NCI-H748 (cell line): ENCODE results near the gene ACVRL1.
A peak's percentile ranks its signal among the peaks of the same experiment; 100 is the strongest.

Experiments used
- DNase-seq: peaks from one replicate; lab custom pipeline; 2025; ENCODE audit not compliant: unreplicated experiment; lab: John Stamatoyannopoulos, UW

The ACVRL1 gene

GRCh38 chr12:51959921-51960320 is 52.6 kb downstream of the ACVRL1 start:
- no peak for DNase-seq

- no peak for DNase-seq
Measured at GRCh38 chr12:51960488-51960887, 53.2 kb downstream of the ACVRL1 start.

- no peak for DNase-seq
Measured at GRCh38 chr12:51960890-51961289, 53.6 kb downstream of the ACVRL1 start.

GRCh38 chr12:51961834-51962233 is 54.5 kb downstream of the ACVRL1 start:
- DNase-seq, result no peak

- no peak for DNase-seq
Measured at GRCh38 chr12:51962737-51963136, 55.4 kb downstream of the ACVRL1 start.

- DNase-seq, result no peak
Measured at GRCh38 chr12:51963477-51963876, 56.2 kb downstream of the ACVRL1 start.

- no peak for DNase-seq
Measured at GRCh38 chr12:51969643-51970042, 62.3 kb downstream of the ACVRL1 start.

- peak; percentile 10 for DNase-seq
Measured at GRCh38 chr12:51970904-51971646, 63.8 kb downstream of the ACVRL1 start.

- no peak for DNase-seq
Measured at GRCh38 chr12:51971679-51972421, 64.5 kb downstream of the ACVRL1 start.

- no peak for DNase-seq
Measured at GRCh38 chr12:51972422-51972812, 65.1 kb downstream of the ACVRL1 start.

GRCh38 chr12:51972849-51973273 is 65.6 kb downstream of the ACVRL1 start:
- DNase-seq, result no peak
